Neural progenitor cell (in vitro differentiated cells): ENCODE data around the gene BHLHA15.

Source experiments
- CTCF ChIP-seq: fragments of 200-600 bp; sonication (generic); IDR thresholded peaks from 2 replicates; pipeline ENCODE4 v1.5.1; 2017; ENCODE audit warnings: antibody characterized with exemption, mild to moderate bottlenecking
- EZH2phosphoT487 ChIP-seq: fragments of 200-600 bp; sonication (generic); IDR thresholded peaks from 2 replicates; pipeline ENCODE4 v1.6.1; 2017; ENCODE audit warnings: antibody characterized with exemption

- TF ChIP-seq CTCF (no peak), EZH2phosphoT487 (no peak)
These were observed 6.7 kb downstream of the BHLHA15 start for GRCh38 chr7:98217623-98218582.
